ENCODE data around the gene WHRN.

DNA sequence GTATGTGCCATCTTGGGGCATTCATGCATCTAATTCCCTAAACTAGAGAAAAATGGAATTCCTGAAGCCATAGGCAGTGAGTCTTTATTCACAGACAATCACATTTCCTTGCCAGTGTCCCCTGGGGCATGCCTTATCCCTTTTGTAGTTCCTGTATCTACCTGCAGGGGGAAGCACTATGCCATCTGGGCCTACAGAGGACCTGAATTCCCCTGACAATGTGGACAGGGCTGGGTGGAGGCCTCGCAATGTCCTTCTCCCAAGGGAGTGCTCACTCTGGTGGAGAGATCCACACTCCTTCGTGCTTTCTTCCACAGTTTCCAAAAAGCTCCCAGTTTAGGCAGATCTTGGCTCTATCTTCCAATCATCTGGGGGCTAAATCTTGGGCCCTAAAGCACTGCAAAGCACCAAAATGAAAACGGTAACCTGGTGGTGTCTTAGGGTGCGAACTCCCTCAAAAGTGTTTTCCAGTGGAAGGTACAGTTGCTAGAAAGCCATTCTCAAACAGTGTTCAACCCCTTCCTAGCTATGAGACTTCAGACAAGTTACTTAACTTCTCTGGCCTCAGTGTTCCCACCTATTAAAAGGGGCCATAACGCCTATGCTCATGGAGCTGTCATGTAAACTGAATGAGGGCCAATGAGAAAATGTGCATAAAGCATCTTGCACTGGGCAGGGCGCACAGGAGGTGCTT, 17.5 kb downstream of the WHRN start:
- no peak for TF ChIP-seq POLR2AphosphoS5 (IDR thresholded peaks at IDR 0.05; ENCODE audit: low read depth, low read length)
- no peak for TF ChIP-seq POLR2A (IDR thresholded peaks at IDR 0.05; ENCODE audit: low read depth, low read length)
- no peak for TF ChIP-seq TAF1 (IDR thresholded peaks at IDR 0.05; ENCODE audit: borderline replicate concordance, low read depth, low read length)

Measured in GM12892 (cell line).